Activated gamma-delta T cell treated with anti-CD3 and anti-CD28 coated beads, Interleukin-2, amount 50 U/mL, for 16 hours (primary cell): ENCODE data around the gene FAM89A.
A peak's percentile ranks its signal among the peaks of the same experiment; 100 is the strongest.

Experiments used
- DNase-seq: peaks from one replicate; pipeline ENCODE4 v3.0.0-alpha.2; 2020; ENCODE audit warnings: low read depth

FAM89A gene

GRCh38 chr1:231040019-231040799, at the start of gene FAM89A:
Gene FAM89A (minus strand): TSS chr1:231040254. CDS start chr1:231040211, 43 bp downstream.
- DNase-seq: peak; percentile 51

- no peak for DNase-seq
These were observed 44.3 kb upstream of the FAM89A start for GRCh38 chr1:231084353-231084752.

- DNase-seq: no peak
These were observed 39.1 kb upstream of the FAM89A start for GRCh38 chr1:231079163-231079562.

- no peak for DNase-seq
These were observed 38.2 kb upstream of the FAM89A start for GRCh38 chr1:231078250-231078649.

GRCh38 chr1:231076802-231077201, 36.7 kb upstream of the FAM89A start:
- DNase-seq: no peak

GRCh38 chr1:231075497-231075896, 35.4 kb upstream of the FAM89A start:
- DNase-seq: no peak

GRCh38 chr1:231075020-231075419, 35.0 kb upstream of the FAM89A start:
- no peak for DNase-seq

- no peak for DNase-seq
These were observed 34.0 kb upstream of the FAM89A start for GRCh38 chr1:231074046-231074445.

GRCh38 chr1:231073331-231073730, 33.3 kb upstream of the FAM89A start:
- DNase-seq: no peak

- DNase-seq: no peak
These were observed 32.5 kb upstream of the FAM89A start for GRCh38 chr1:231072502-231073094.

GRCh38 chr1:231072041-231072440, 32.0 kb upstream of the FAM89A start:
- DNase-seq: no peak

- no peak for DNase-seq
These were observed 30.8 kb upstream of the FAM89A start for GRCh38 chr1:231070758-231071444.

GRCh38 chr1:231069333-231069732, 29.3 kb upstream of the FAM89A start:
- no peak for DNase-seq

- no peak for DNase-seq
These were observed 28.7 kb upstream of the FAM89A start for GRCh38 chr1:231068762-231069161.

GRCh38 chr1:231065510-231066241, 25.6 kb upstream of the FAM89A start:
- no peak for DNase-seq

GRCh38 chr1:231064418-231064817, 24.4 kb upstream of the FAM89A start:
- DNase-seq: no peak

- no peak for DNase-seq
These were observed 23.3 kb upstream of the FAM89A start for GRCh38 chr1:231063331-231063730.

GRCh38 chr1:231062500-231063270, 22.6 kb upstream of the FAM89A start:
- DNase-seq: no peak

GRCh38 chr1:231059566-231060193, 19.6 kb upstream of the FAM89A start:
- DNase-seq: no peak

- no peak for DNase-seq
These were observed 18.5 kb upstream of the FAM89A start for GRCh38 chr1:231058416-231059109.

GRCh38 chr1:231057410-231057809, 17.4 kb upstream of the FAM89A start:
- no peak for DNase-seq
